Fibroblast of villous mesenchyme (primary cell): ENCODE data around the gene ADH4. TPM values are rescaled to one million over a fixed set of nuclear protein-coding genes. Genes with fewer than 3 reads are reported as not detected.

Experiments
- DNase-seq: peaks from one replicate; pipeline ENCODE4 v3.0.0-alpha.2; 2010; ENCODE audit warnings: low read depth
- H3K4me3 ChIP-seq: 2 replicates; pipeline ENCODE4 v1.5.1; 2011; ENCODE audit warnings: low read depth, mild to moderate bottlenecking, low read length
- CTCF ChIP-seq: IDR thresholded peaks from 2 replicates; pipeline ENCODE4 v1.5.1; 2012; ENCODE audit warnings: low read depth, mild to moderate bottlenecking, low read length; ENCODE audit not compliant: insufficient read depth
- total RNA-seq: library from RNA; depleted of rRNA; stranded (reverse); fragments of >200 nt; gene quantifications from 2 replicates; pipeline ENCODE4 v1.2.3, GENCODE V29; 2012

ADH4 gene
- total RNA-seq, 1 donor: not detected

- TF ChIP-seq CTCF: no peak
- DNase-seq: no peak
Measured at GRCh38 chr4:99074816-99075215, 69.3 kb downstream of the ADH4 start.

More at GRCh38 chr4:99074816-99075215, 69.3 kb downstream of the ADH4 start:
- no peak overlapping the region for H3K4me3 ChIP-seq

Other genes starting within 250 kb of the ADH4 start
- gene EIF4E, start 215.2 kb downstream of the ADH4 start, total RNA-seq: 163 and 241 TPM in 2 replicates
- 62.6 and 63.8 TPM in 2 replicates for gene METAP1, start 148.6 kb downstream of the ADH4 start, total RNA-seq
- gene ADH5, start 55.5 kb downstream of the ADH4 start, total RNA-seq: 247 and 252 TPM in 2 replicates
- gene ADH6, start 74.9 kb upstream of the ADH4 start, total RNA-seq: under 0.01 TPM in 1 of 2 replicates, not detected in the other
- not detected in 2 replicates for gene ADH1A, start 146.7 kb upstream of the ADH4 start, total RNA-seq
- gene ADH1B, start 177.1 kb upstream of the ADH4 start, total RNA-seq: 0.32 and 0.43 TPM in 2 replicates
- gene ADH1C, start 208.4 kb upstream of the ADH4 start, total RNA-seq: 1.3 TPM in 1 of 2 replicates, not detected in the other